Omental fat pad (tissue), 4 donors: ENCODE results near the gene ZNF764. TPM values are rescaled to one million over a fixed set of nuclear protein-coding genes. Genes with fewer than 3 reads are reported as not detected.

Experiments
- ATAC-seq: fragments of 150-250 bp; one replicate; pipeline ENCODE4 v1.9.1; 2016; ENCODE audit warnings: mild to moderate bottlenecking, moderate library complexity; ENCODE audit not compliant: low FRiP score
- DNase-seq: peaks from one replicate; pipeline ENCODE4 v3.0.0-alpha.2; 2019; ENCODE audit warnings: low spot score
- CTCF ChIP-seq, 3 donors: fragments of 450-650 bp; IDR thresholded peaks; one replicate each; pipeline ENCODE4 v1.5.1; 2016 to 2017; ENCODE audit warnings: antibody characterized with exemption in 3 of 3, mild to moderate bottlenecking in 3 of 3, moderate library complexity in 2 of 3
- small RNA-seq: library from RNA; depleted of rRNA; stranded (forward); fragments of <200 nt; gene quantifications from one replicate; pipeline ENCODE3, GENCODE V24; 2016
- total RNA-seq, 4 donors: library from RNA; depleted of rRNA; stranded (reverse); fragments of >200 nt; gene quantifications; one replicate each; pipeline ENCODE4 v1.1.0, GENCODE V29; 2016

The ZNF764 gene
- total RNA-seq, 4 donors from 2014 or later: 4.5 to 15.9 (median 10.1) TPM

DNA sequence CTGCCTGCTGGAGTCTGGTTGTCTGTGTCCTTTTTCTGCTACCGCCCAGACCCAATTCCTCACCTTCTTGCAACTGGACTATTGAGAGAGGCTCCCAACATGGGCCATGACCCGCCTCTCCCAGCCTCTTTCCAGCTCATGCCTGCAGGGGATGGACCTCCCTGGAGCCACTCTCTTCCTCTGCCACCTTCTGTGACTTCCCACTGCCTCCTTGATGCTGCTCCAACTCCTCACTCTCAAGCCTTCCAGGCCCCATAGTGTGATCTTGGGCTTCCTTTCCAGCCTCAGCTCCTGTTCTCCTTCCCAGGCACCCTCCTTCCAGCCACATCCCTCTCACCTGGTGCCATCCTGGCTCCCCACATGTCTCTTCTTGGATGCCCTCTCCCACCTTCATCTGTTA, 42.9 kb downstream of the ZNF764 start:
- TF ChIP-seq CTCF (IDR thresholded peaks at IDR 0.05): no peak
- DNase-seq (no peak), ATAC-seq (no peak)

- DNase-seq: no peak
- no peak for ATAC-seq
- no peak for TF ChIP-seq CTCF (IDR thresholded peaks at IDR 0.05)
These were observed 46.7 kb downstream of the ZNF764 start for GRCh38 chr16:30511509-30511908.

- TF ChIP-seq CTCF (IDR thresholded peaks at IDR 0.05): no peak
- no peak for DNase-seq
- ATAC-seq: no peak
These were observed 47.7 kb downstream of the ZNF764 start for GRCh38 chr16:30510376-30510938.

- ATAC-seq (no peak), DNase-seq (no peak)
- TF ChIP-seq CTCF (IDR thresholded peaks at IDR 0.05): no peak
These were observed 49.0 kb downstream of the ZNF764 start for GRCh38 chr16:30509081-30509765.

Small RNAs within 50 kb of the gene (small RNA-seq; reads per million reads assigned to genes)
- gene AC093249.4: not detected
- not detected for gene MIR4518

Other genes with a start within 250 kb of the ZNF764 start
- 10 to 100 TPM; 27.3 to 39.9 (median 35.4) TPM for gene CD2BP2, start 203.1 kb downstream of the ZNF764 start, total RNA-seq
- gene TBC1D10B, start 187.9 kb downstream of the ZNF764 start, total RNA-seq: 10 to 100 TPM; 19.0 to 28.6 (median 26.7) TPM
- gene MYL11, start 183.6 kb downstream of the ZNF764 start, total RNA-seq: not detected
- 1 to 10 TPM in 3 of 4 donors, under 1 TPM in 1; 0.93 to 2.6 (median 2.4) TPM for gene SEPTIN1, start 175.8 kb downstream of the ZNF764 start, total RNA-seq
- gene ZNF48, start 163.0 kb downstream of the ZNF764 start, total RNA-seq: 1 to 10 TPM; 3.4 to 5.4 (median 4.9) TPM
- gene ZNF771, start 150.8 kb downstream of the ZNF764 start, total RNA-seq: 10 to 100 TPM in 2 of 4 donors, 1 to 10 TPM in 2; 8.3 to 13.6 (median 9.9) TPM
- gene DCTPP1, start 128.3 kb downstream of the ZNF764 start, total RNA-seq: 10 to 100 TPM in 3 of 4 donors, 1 to 10 TPM in 1; 9.8 to 24.0 (median 14.8) TPM
- 10 to 100 TPM; 22.8 to 42.9 (median 32.1) TPM for gene SEPHS2, start 112.5 kb downstream of the ZNF764 start, total RNA-seq
- 10 to 100 TPM in 1 of 4 donors, 1 to 10 TPM in 3; 1.5 to 20.2 (median 6.3) TPM for gene ITGAL, start 85.6 kb downstream of the ZNF764 start, total RNA-seq
- gene ZNF768, start 31.8 kb downstream of the ZNF764 start, total RNA-seq: 10 to 100 TPM; 16.5 to 22.5 (median 18.6) TPM
- gene ZNF747, start 23.5 kb downstream of the ZNF764 start, total RNA-seq: 10 to 100 TPM in 2 of 4 donors, 1 to 10 TPM in 2; 7.7 to 12.1 (median 10.4) TPM
- gene ZNF688, start 13.3 kb upstream of the ZNF764 start, total RNA-seq: 10 to 100 TPM in 3 of 4 donors, 1 to 10 TPM in 1; 7.4 to 24.0 (median 13.3) TPM
- gene ZNF785, start 27.3 kb upstream of the ZNF764 start, total RNA-seq: 10 to 100 TPM in 1 of 4 donors, 1 to 10 TPM in 3; 4.5 to 12.1 (median 8.1) TPM
- 1 to 10 TPM; 5.5 to 9.5 (median 7.0) TPM for gene ZNF689, start 52.0 kb upstream of the ZNF764 start, total RNA-seq
- 10 to 100 TPM; 12.7 to 50.4 (median 17.6) TPM for gene PRR14, start 92.6 kb upstream of the ZNF764 start, total RNA-seq
- 10 to 100 TPM; 15.4 to 49.7 (median 23.4) TPM for gene FBRS, start 100.1 kb upstream of the ZNF764 start, total RNA-seq
- gene SRCAP, start 140.8 kb upstream of the ZNF764 start, total RNA-seq: 10 to 100 TPM; 15.9 to 40.4 (median 30.0) TPM
- gene PHKG2, start 190.1 kb upstream of the ZNF764 start, total RNA-seq: 10 to 100 TPM; 25.2 to 34.0 (median 29.4) TPM
- 1 to 10 TPM; 1.4 to 4.8 (median 2.5) TPM for gene CFAP119, start 203.7 kb upstream of the ZNF764 start, total RNA-seq
- 10 to 100 TPM; 53.9 to 77.7 (median 69.5) TPM for gene RNF40, start 203.9 kb upstream of the ZNF764 start, total RNA-seq
- 10 to 100 TPM in 2 of 4 donors, 1 to 10 TPM in 2; 8.7 to 15.0 (median 11.5) TPM for gene ZNF629, start 228.8 kb upstream of the ZNF764 start, total RNA-seq